H1 (cell line): ENCODE data around the gene CLEC7A.

Experiments
- CBX5 ChIP-seq: fragments of 300-800, 300-1000 bp; sonication (generic); IDR thresholded peaks from 2 replicates; pipeline ENCODE4 v1.7.1; 2016; ENCODE audit warnings: antibody characterized with exemption, low read length, low read depth
- CHD1 ChIP-seq: IDR thresholded peaks from 2 replicates; pipeline ENCODE4 v1.6.1; 2012; ENCODE audit warnings: low read depth, low read length, improper control_type of control experiment
- CHD2 ChIP-seq: IDR thresholded peaks from 2 replicates; pipeline ENCODE4 v1.6.1; 2012; ENCODE audit warnings: low read length, improper control_type of control experiment
- CTCF ChIP-seq, 3 experiments: IDR thresholded peaks; 1 replicate in 2 of 3; 2 replicates in 1 of 3; pipeline versions ENCODE4 v1.5.1 to v1.6.1; 2011; ENCODE audit warnings: low read length in 3 of 3, mild to moderate bottlenecking in 3 of 3, inconsistent platforms in 2 of 3, low read depth in 1 of 3, moderate library complexity in 1 of 3; ENCODE audit not compliant: insufficient read depth in 1 of 3; ENCODE audit errors: control extremely low read depth in 1 of 3
- EP300 ChIP-seq, 2 experiments: IDR thresholded peaks; 1 replicate in 1 of 2; 2 replicates in 1 of 2; pipeline ENCODE4 v1.6.1; 2011 to 2012; ENCODE audit warnings: low read depth in 2 of 2, low read length in 2 of 2, mild to moderate bottlenecking in 2 of 2, borderline replicate concordance in 1 of 2, inconsistent platforms in 1 of 2, moderate library complexity in 1 of 2
- EZH2 ChIP-seq: fragments of 200-600 bp; sonication (generic); IDR thresholded peaks from 2 replicates; pipeline ENCODE4 v1.7.1; 2012; ENCODE audit warnings: low read depth, mild to moderate bottlenecking, moderate library complexity, low read length, inconsistent platforms; ENCODE audit not compliant: severe bottlenecking
- GABPA ChIP-seq: IDR thresholded peaks from 2 replicates; pipeline ENCODE4 v1.6.1; 2011; ENCODE audit warnings: mild to moderate bottlenecking, low read length, moderate library complexity, borderline replicate concordance; ENCODE audit not compliant: insufficient read depth
- JUN ChIP-seq: IDR thresholded peaks from 2 replicates; pipeline ENCODE4 v1.6.1; 2011; ENCODE audit warnings: low read depth, mild to moderate bottlenecking, improper control_type of control experiment, low read length
- MAX ChIP-seq: IDR thresholded peaks from 2 replicates; pipeline ENCODE4 v1.6.1; 2012; ENCODE audit warnings: inconsistent platforms
- POLR2A ChIP-seq, 2 experiments: IDR thresholded peaks; 1 replicate in 1 of 2; 2 replicates in 1 of 2; pipeline ENCODE4 v1.6.1; 2011; ENCODE audit warnings: low read depth in 2 of 2, low read length in 2 of 2, mild to moderate bottlenecking in 2 of 2; ENCODE audit errors: control extremely low read depth in 1 of 2
- POLR2AphosphoS5 ChIP-seq: IDR thresholded peaks from 2 replicates; pipeline ENCODE4 v1.6.1; 2011; ENCODE audit warnings: low read depth, low read length
- RFX5 ChIP-seq: IDR thresholded peaks from 2 replicates; pipeline ENCODE4 v1.6.1; 2011; ENCODE audit warnings: low read depth, low read length, improper control_type of control experiment, borderline replicate concordance
- RNF2 ChIP-seq: fragments of 200-900, 300-1000 bp; sonication (generic); IDR thresholded peaks from 2 replicates; pipeline ENCODE4 v1.7.1; 2016; ENCODE audit warnings: borderline replicate concordance, low read depth, mild to moderate bottlenecking, antibody characterized with exemption, low read length; ENCODE audit not compliant: poor library complexity, severe bottlenecking; ENCODE audit errors: missing control alignments
- TAF1 ChIP-seq: IDR thresholded peaks from 2 replicates; pipeline ENCODE4 v1.6.1; 2011; ENCODE audit warnings: mild to moderate bottlenecking, low read depth, low read length

GRCh38 chr12:10121278-10121677 lies 8.7 kb downstream of the CLEC7A start:
- TF ChIP-seq CTCF (IDR thresholded peaks at IDR 0.05; ENCODE audit: control extremely low read depth in 1 of 3, insufficient read depth in 1 of 3, low read depth in 1 of 3, low read length in 3 of 3) (no peak), EZH2 (no peak), JUN (no peak), POLR2AphosphoS5 (no peak), MAX (no peak), EP300 (IDR thresholded peaks at IDR 0.05; ENCODE audit: borderline replicate concordance in 1 of 2, low read depth in 2 of 2, low read length in 2 of 2) (no peak), CHD1 (no peak), TAF1 (no peak), RFX5 (no peak), CHD2 (no peak), RNF2 (no peak), GABPA (no peak), POLR2A (IDR thresholded peaks at IDR 0.05; ENCODE audit: control extremely low read depth in 1 of 2, low read depth in 2 of 2, low read length in 2 of 2) (no peak), CBX5 (no peak)
